HEK293 (cell line): ENCODE results near the gene ERP29.

Experiments used
- CTCF ChIA-PET: fragments of 350-600 bp; formaldehyde crosslinking; extraction: SDS; loops from one replicate; lab custom pipeline; 2021; ENCODE audit warnings: antibody characterized with exemption; lab: Yijun Ruan, JAX
- POLR2A ChIA-PET: fragments of 300-600 bp; formaldehyde crosslinking; extraction: SDS; loops from one replicate; lab custom pipeline; 2020; ENCODE audit warnings: antibody characterized with exemption, inconsistent platforms; lab: Yijun Ruan, JAX
- H3K27ac ChIP-seq: fragments of 200-500 bp; sonication (Bioruptor generic); 2 replicates; pipeline ENCODE4 v1.5.1; 2014; ENCODE audit warnings: low read depth, low read length, control low read depth, inconsistent platforms; ENCODE audit errors: extremely low read depth
- H3K36me3 ChIP-seq, 2 experiments: fragments of 200-500 bp in 1 of 2; sonication (Bioruptor generic) in 1 of 2; 1 replicate in 1 of 2; 2 replicates in 1 of 2; pipeline ENCODE4 v1.5.1; 2014 to 2017; ENCODE audit warnings: inconsistent platforms in 2 of 2, low read length in 2 of 2; ENCODE audit not compliant: control insufficient read depth in 2 of 2, insufficient read depth in 1 of 2
- H3K4me1 ChIP-seq: fragments of 200-500 bp; sonication (Bioruptor generic); 2 replicates; pipeline ENCODE4 v1.5.1; 2014; ENCODE audit warnings: mild to moderate bottlenecking, low read length, inconsistent platforms; ENCODE audit not compliant: control insufficient read depth, insufficient read depth
- H3K4me3 ChIP-seq: 2 replicates; pipeline ENCODE4 v1.5.1; 2011; ENCODE audit warnings: low read depth, mild to moderate bottlenecking, control low read depth, low read length, moderate library complexity
- H3K9me3 ChIP-seq: fragments of 200-500 bp; sonication (Bioruptor generic); 2 replicates; pipeline ENCODE4 v1.5.1; 2014; ENCODE audit warnings: low read depth, low read length, inconsistent platforms; ENCODE audit not compliant: control insufficient read depth, insufficient read depth
- BCL6B ChIP-seq: fragments of 450-650 bp; formaldehyde crosslinking; IDR thresholded peaks from 2 replicates; pipeline ENCODE4 v1.5.1; 2017; ENCODE audit warnings: missing biosample characterization, missing genetic modification characterization
- GLI2 ChIP-seq: fragments of 450-650 bp; formaldehyde crosslinking; IDR thresholded peaks from 2 replicates; pipeline ENCODE4; 2017; ENCODE audit warnings: missing biosample characterization, missing genetic modification characterization, low read depth, borderline replicate concordance
- KLF7 ChIP-seq: fragments of 450-650 bp; formaldehyde crosslinking; IDR thresholded peaks from 2 replicates; pipeline ENCODE4 v1.5.1; 2016; ENCODE audit warnings: missing biosample characterization, missing genetic modification characterization, borderline replicate concordance
- KLF8 ChIP-seq: fragments of 450-650 bp; formaldehyde crosslinking; IDR thresholded peaks from 2 replicates; pipeline ENCODE4 v1.5.1; 2016; ENCODE audit warnings: missing biosample characterization, missing genetic modification characterization
- MYNN ChIP-seq: fragments of 450-650 bp; formaldehyde crosslinking; IDR thresholded peaks from 2 replicates; pipeline ENCODE4 v1.5.1; 2016; ENCODE audit warnings: missing biosample characterization, missing genetic modification characterization, borderline replicate concordance
- PRDM6 ChIP-seq: fragments of 450-650 bp; formaldehyde crosslinking; IDR thresholded peaks from 2 replicates; pipeline ENCODE4 v1.5.1; 2017; ENCODE audit warnings: missing biosample characterization, missing genetic modification characterization
- SP2 ChIP-seq: fragments of 450-650 bp; formaldehyde crosslinking; IDR thresholded peaks from 2 replicates; pipeline ENCODE4 v1.5.1; 2016; ENCODE audit warnings: missing biosample characterization, missing genetic modification characterization
- SP7 ChIP-seq: fragments of 450-650 bp; formaldehyde crosslinking; IDR thresholded peaks from 2 replicates; pipeline ENCODE4 v1.5.1; 2016; ENCODE audit warnings: missing biosample characterization, missing genetic modification characterization
- ZBTB1 ChIP-seq: fragments of 450-650 bp; formaldehyde crosslinking; IDR thresholded peaks from 2 replicates; pipeline ENCODE4 v1.5.1; 2016; ENCODE audit warnings: missing biosample characterization, missing genetic modification characterization
- ZBTB49 ChIP-seq: fragments of 450-650 bp; formaldehyde crosslinking; IDR thresholded peaks from 2 replicates; pipeline ENCODE4 v1.5.1; 2016; ENCODE audit warnings: missing biosample characterization, missing genetic modification characterization, low read depth
- ZNF140 ChIP-seq: fragments of 450-650 bp; formaldehyde crosslinking; IDR thresholded peaks from 2 replicates; pipeline ENCODE4 v1.5.1; 2016; ENCODE audit warnings: missing biosample characterization, missing genetic modification characterization
- ZNF146 ChIP-seq: fragments of 450-650 bp; formaldehyde crosslinking; IDR thresholded peaks from 2 replicates; pipeline ENCODE4 v1.5.1; 2016; ENCODE audit warnings: missing biosample characterization, missing genetic modification characterization
- ZNF155 ChIP-seq: fragments of 450-650 bp; formaldehyde crosslinking; IDR thresholded peaks from 2 replicates; pipeline ENCODE4 v1.5.1; 2016; ENCODE audit warnings: missing biosample characterization, missing genetic modification characterization
- ZNF19 ChIP-seq: fragments of 450-650 bp; formaldehyde crosslinking; IDR thresholded peaks from 2 replicates; pipeline ENCODE4; 2016; ENCODE audit warnings: missing biosample characterization, missing genetic modification characterization, low read depth
- ZNF202 ChIP-seq: fragments of 450-650 bp; formaldehyde crosslinking; IDR thresholded peaks from 2 replicates; pipeline ENCODE4 v1.5.1; 2016; ENCODE audit warnings: missing biosample characterization, missing genetic modification characterization, borderline replicate concordance
- ZNF211 ChIP-seq: fragments of 450-650 bp; formaldehyde crosslinking; IDR thresholded peaks from 2 replicates; pipeline ENCODE4 v1.5.1; 2016; ENCODE audit warnings: low read depth, missing biosample characterization, missing genetic modification characterization
- ZNF24 ChIP-seq: fragments of 450-650 bp; formaldehyde crosslinking; IDR thresholded peaks from 2 replicates; pipeline ENCODE4 v1.5.1; 2016; ENCODE audit warnings: missing biosample characterization, missing genetic modification characterization
- ZNF354C ChIP-seq: fragments of 450-650 bp; formaldehyde crosslinking; IDR thresholded peaks from 2 replicates; pipeline ENCODE4 v1.5.1; 2016; ENCODE audit warnings: missing biosample characterization, missing genetic modification characterization, low read depth, borderline replicate concordance
- ZNF394 ChIP-seq: fragments of 450-650 bp; formaldehyde crosslinking; IDR thresholded peaks from 2 replicates; pipeline ENCODE4 v1.5.1; 2016; ENCODE audit warnings: missing biosample characterization, missing genetic modification characterization, mild to moderate bottlenecking, moderate library complexity, borderline replicate concordance
- ZNF473 ChIP-seq: fragments of 450-650 bp; formaldehyde crosslinking; IDR thresholded peaks from 2 replicates; pipeline ENCODE4 v1.5.1; 2017; ENCODE audit warnings: missing biosample characterization, missing genetic modification characterization
- ZNF555 ChIP-seq: fragments of 450-650 bp; formaldehyde crosslinking; conservative IDR thresholded peaks from 2 replicates; pipeline ENCODE4 v1.5.1; 2017; ENCODE audit warnings: missing biosample characterization, mild to moderate bottlenecking, missing genetic modification characterization, inconsistent platforms
- ZNF560 ChIP-seq: fragments of 450-650 bp; formaldehyde crosslinking; IDR thresholded peaks from 2 replicates; pipeline ENCODE4 v1.5.1; 2017; ENCODE audit warnings: missing biosample characterization, missing genetic modification characterization, borderline replicate concordance
- ZNF571 ChIP-seq: fragments of 450-650 bp; formaldehyde crosslinking; IDR thresholded peaks from 2 replicates; pipeline ENCODE4 v1.5.0; 2017; ENCODE audit warnings: missing biosample characterization, missing genetic modification characterization
- ZNF585B ChIP-seq: fragments of 450-650 bp; formaldehyde crosslinking; IDR thresholded peaks from 2 replicates; pipeline ENCODE4 v1.5.1; 2016; ENCODE audit warnings: missing biosample characterization, missing genetic modification characterization
- ZNF645 ChIP-seq: fragments of 450-650 bp; formaldehyde crosslinking; IDR thresholded peaks from 2 replicates; pipeline ENCODE4; 2016; ENCODE audit warnings: missing biosample characterization, missing genetic modification characterization
- ZNF654 ChIP-seq: fragments of 450-650 bp; formaldehyde crosslinking; IDR thresholded peaks from 2 replicates; pipeline ENCODE4 v1.5.1; 2016; ENCODE audit warnings: low read depth, missing biosample characterization, missing genetic modification characterization
- ZNF707 ChIP-seq: fragments of 450-650 bp; formaldehyde crosslinking; IDR thresholded peaks from 2 replicates; pipeline ENCODE4 v1.5.1; 2016; ENCODE audit warnings: missing biosample characterization, missing genetic modification characterization
- ZSCAN16 ChIP-seq: fragments of 450-650 bp; formaldehyde crosslinking; IDR thresholded peaks from 2 replicates; pipeline ENCODE4 v1.5.1; 2016; ENCODE audit warnings: missing biosample characterization, missing genetic modification characterization
- ZXDB ChIP-seq: fragments of 450-650 bp; formaldehyde crosslinking; IDR thresholded peaks from 2 replicates; pipeline ENCODE4 v1.5.1; 2016; ENCODE audit warnings: missing biosample characterization, missing genetic modification characterization

ERP29 gene

GRCh38 chr12:112013601-112014402, 576 bp downstream of the ERP29 start (continued):
- TF ChIP-seq PRDM6, result no peak
- TF ChIP-seq ZXDB (tag by site-specific recombination), result peak; percentile 37; the same call in 1 of the 2 replicates
- TF ChIP-seq ZNF585B (tag by site-specific recombination), result no peak
- peak; percentile 17; the same call in 1 of the 2 replicates for TF ChIP-seq ZNF394
- 0 out of 2 replicates have a peak, but pooled peaks have one; percentile 47 for TF ChIP-seq KLF8 (tag by site-specific recombination)
- TF ChIP-seq ZNF19, result no peak
- peak; percentile 82 for TF ChIP-seq SP2 (tag by site-specific recombination)
- TF ChIP-seq BCL6B (tag by site-specific recombination), result no peak
- TF ChIP-seq ZNF140 (tag by site-specific recombination), result no peak
- TF ChIP-seq ZNF571, result no peak
- TF ChIP-seq ZBTB1 (tag by site-specific recombination), result no peak
- no peak for TF ChIP-seq ZNF473
- no peak for TF ChIP-seq ZNF211 (tag by site-specific recombination)
- no peak for TF ChIP-seq ZBTB49

- H3K36me3 ChIP-seq, result peaks cover 0 to 47% of the 10 kb centered on the region in 2 experiments
- TF ChIP-seq ZNF146 (peak; percentile 96), ZNF354C (tag by site-specific recombination) (no peak)
- TF ChIP-seq, all 188 proteins: peak for 1
- Histone ChIP-seq H3K4me1 (peaks cover 5% of the 10 kb centered on the region; the same call in 1 of the 2 replicates), H3K9me3 (no peaks in the 10 kb centered on the region), H3K4me3 (no peak overlapping the region), H3K27ac (no peak overlapping the region)
- ChIA-PET POLR2A (no interaction called here), CTCF (no interaction called here)
Observed at GRCh38 chr12:112015938-112016337, 2.7 kb downstream of the ERP29 start.

- peaks cover 5 to 55% of the 10 kb centered on the region in 2 experiments for H3K36me3 ChIP-seq
- no peak overlapping the region for H3K4me3 ChIP-seq
- peaks cover 3% of the 10 kb centered on the region; the same call in 1 of the 2 replicates for H3K4me1 ChIP-seq
- no peaks in the 10 kb centered on the region for H3K9me3 ChIP-seq
- ChIA-PET POLR2A (no interaction called here), CTCF (no interaction called here)
- H3K27ac ChIP-seq, result no peak overlapping the region
- TF ChIP-seq ZNF707 (tag by site-specific recombination), result no peak
- TF ChIP-seq ZNF24 (tag by site-specific recombination), result no peak
- TF ChIP-seq GLI2, result no peak
- no peak for TF ChIP-seq SP7 (tag by site-specific recombination)
- no peak for TF ChIP-seq ZNF645 (tag by site-specific recombination)
- no peak for TF ChIP-seq ZNF560 (tag by site-specific recombination)
- TF ChIP-seq ZNF654 (tag by site-specific recombination), result no peak
- TF ChIP-seq ZNF155, result no peak
- TF ChIP-seq ZSCAN16 (tag by site-specific recombination), result no peak
- TF ChIP-seq ZNF555 (tag by site-specific recombination), result no peak
- TF ChIP-seq KLF7 (tag by site-specific recombination), result no peak
- TF ChIP-seq ZNF202 (tag by site-specific recombination), result no peak
- TF ChIP-seq MYNN (tag by site-specific recombination), result no peak
Observed at GRCh38 chr12:112017041-112017440, 3.8 kb downstream of the ERP29 start.
